GM19025 (cell line): Measurements from ENCODE around the gene EXOC6B.
"Not testable (repeated sequence)": the region's sequence is repeated elsewhere in the genome, so short reads cannot be mapped to it uniquely, and the experiment has no call there.

Experiments
- ATAC-seq: cut with Tn5 transposase; IDR thresholded peaks from one replicate; pipeline ENCODE4 v1.9.1; 2021; ENCODE audit warnings: mild to moderate bottlenecking, low read depth, moderate library complexity; ENCODE audit not compliant: unreplicated experiment

EXOC6B gene

GRCh38 chr2:72562451-72563153 lies 263.2 kb downstream of the EXOC6B start:
- ATAC-seq, result no peak

GRCh38 chr2:72561621-72562318 lies 264.1 kb downstream of the EXOC6B start:
- ATAC-seq, result no peak

GRCh38 chr2:72555943-72556342 lies 269.9 kb downstream of the EXOC6B start:
- no peak for ATAC-seq

GRCh38 chr2:72555363-72555762 lies 270.5 kb downstream of the EXOC6B start:
- not testable (repeated sequence) for ATAC-seq

GRCh38 chr2:72554910-72555309 lies 270.9 kb downstream of the EXOC6B start:
- ATAC-seq, result not testable (repeated sequence)

GRCh38 chr2:72554381-72554780 lies 271.5 kb downstream of the EXOC6B start:
- no peak for ATAC-seq

GRCh38 chr2:72548081-72548764 lies 277.6 kb downstream of the EXOC6B start:
- no peak for ATAC-seq

- ATAC-seq, result no peak
Observed at GRCh38 chr2:72545790-72546189, 280.0 kb downstream of the EXOC6B start.

- no peak for ATAC-seq
Observed at GRCh38 chr2:72544554-72544953, 281.3 kb downstream of the EXOC6B start.

GRCh38 chr2:72543497-72544216 lies 282.2 kb downstream of the EXOC6B start:
- no peak for ATAC-seq

GRCh38 chr2:72539071-72539552 lies 286.7 kb downstream of the EXOC6B start:
- ATAC-seq, result no peak

GRCh38 chr2:72538486-72538885 lies 287.3 kb downstream of the EXOC6B start:
- ATAC-seq, result no peak

GRCh38 chr2:72535586-72535985 lies 290.2 kb downstream of the EXOC6B start:
- ATAC-seq, result not testable (repeated sequence)

- ATAC-seq, result no peak
Observed at GRCh38 chr2:72533765-72534164, 292.1 kb downstream of the EXOC6B start.

- no peak for ATAC-seq
Observed at GRCh38 chr2:72527424-72527823, 298.4 kb downstream of the EXOC6B start.

- ATAC-seq, result no peak
Observed at GRCh38 chr2:72526623-72527022, 299.2 kb downstream of the EXOC6B start.

GRCh38 chr2:72524071-72524470 lies 301.8 kb downstream of the EXOC6B start:
- ATAC-seq, result no peak

- ATAC-seq, result no peak
Observed at GRCh38 chr2:72515696-72516095, 310.1 kb downstream of the EXOC6B start.

- no peak for ATAC-seq
Observed at GRCh38 chr2:72513011-72513410, 312.8 kb downstream of the EXOC6B start.

- no peak for ATAC-seq
Observed at GRCh38 chr2:72512376-72512775, 313.5 kb downstream of the EXOC6B start.

- ATAC-seq, result no peak
Observed at GRCh38 chr2:72511906-72512305, 313.9 kb downstream of the EXOC6B start.
